Heart left ventricle (tissue), 16 donors: Measurements from ENCODE around the gene BTG1. TPM values are rescaled to one million over a fixed set of nuclear protein-coding genes. Genes with fewer than 3 reads are reported as not detected.

ENCODE experiments used
- ATAC-seq, 4 donors: fragments of 200-7000 bp; cut with Tn5 transposase; one replicate each; pipeline ENCODE4 v1.9.1; 2020 to 2022; ENCODE audit warnings: moderate library complexity in 4 of 4, mild to moderate bottlenecking in 3 of 4, moderate number of reproducible peaks in 1 of 4
- DNase-seq, 5 donors: peaks; one replicate each; pipeline ENCODE4 v3.0.0-alpha.2; 2020
- H3K27ac ChIP-seq, 12 donors: fragments of 200-600 bp; sonication (generic) in 4 of 12; one replicate each; pipeline versions ENCODE4 v1.5.0 to v1.8.0; 2016 to 2022; ENCODE audit warnings: mild to moderate bottlenecking in 2 of 12
- H3K27me3 ChIP-seq, 9 donors: fragments of 200-600 bp; sonication (generic) in 2 of 9; one replicate each; pipeline versions ENCODE4 v1.5.1 to v1.8.0; 2016 to 2022; ENCODE audit warnings: mild to moderate bottlenecking in 3 of 9
- H3K36me3 ChIP-seq, 9 donors: fragments of 200-600 bp; sonication (generic) in 2 of 9; one replicate each; pipeline versions ENCODE4 v1.5.0 to v1.8.0; 2018 to 2022; ENCODE audit warnings: mild to moderate bottlenecking in 2 of 9
- H3K4me1 ChIP-seq, 12 donors: fragments of 200-600 bp; sonication (generic) in 4 of 12; one replicate each; pipeline versions ENCODE4 v1.5.0 to v1.8.0; 2016 to 2022; ENCODE audit warnings: mild to moderate bottlenecking in 3 of 12
- H3K4me3 ChIP-seq, 12 donors: fragments of 200-600 bp; sonication (generic) in 4 of 12; one replicate each; pipeline versions ENCODE4 v1.5.0 to v1.8.0; 2017 to 2022; ENCODE audit warnings: mild to moderate bottlenecking in 9 of 12, moderate library complexity in 4 of 12
- H3K9me3 ChIP-seq, 12 donors: fragments of 200-600 bp; sonication (generic) in 4 of 12; one replicate each; pipeline versions ENCODE4 v1.5.0 to v1.8.0; 2016 to 2022; ENCODE audit warnings: mild to moderate bottlenecking in 1 of 12
- CTCF ChIP-seq, 12 donors: fragments of 200-600 bp; sonication (generic) in 4 of 12; IDR thresholded peaks; one replicate each; pipeline versions ENCODE4 v1.5.0 to v1.8.0; 2018 to 2022; ENCODE audit warnings: antibody characterized with exemption in 12 of 12, mild to moderate bottlenecking in 5 of 12
- POLR2A ChIP-seq, 2 donors: fragments of 450-650 bp; IDR thresholded peaks; one replicate each; pipeline ENCODE4 v1.6.1; 2017; ENCODE audit warnings: antibody characterized with exemption in 2 of 2, mild to moderate bottlenecking in 2 of 2, moderate library complexity in 2 of 2
- WGBS, 4 donors: extraction: QIAGEN DNeasy Blood & Tissue Kit in 2 of 4; methylation state at CpG; one replicate each; pipeline versions ENCODE4 v1.1.5 to v1.1.7; 2013 to 2018; 5-methylcytosine and 5-hydroxymethylcytosine counted together
- intact Hi-C, 10 donors: fragments of 100-400 bp; cut with DNase I; formaldehyde crosslinking; loops; one replicate each; pipeline versions ENCODE4 v1.11.1 to v1.14.2; 2022
- polyA plus RNA-seq, 2 donors: library from polyadenylated mRNA; stranded (reverse); fragments of 200-250 nt; gene quantifications; one replicate each; pipeline ENCODE4 v1.2.3, GENCODE V29; 2013
- total RNA-seq, 9 donors: library from RNA; depleted of rRNA in 2 of 9; stranded (reverse); fragments of >200 nt in 2 of 9; fragmentation: NEBNext Ultra II Directional in 3 of 9; extraction: Animal tissue kit (Norgen Biotek cat#: 25700) in 3 of 9; gene quantifications; one replicate each; pipeline versions ENCODE4 v1.1.0 to v1.2.4, GENCODE V29; 2016 to 2023
- donor health status: ischemic (EF 13 %, LVEDD 7.1; RV severe dilation, severe dysfunction).
- donor health status: healthy with polysubstance abuse.
- donor health status: DM: no; HTN: yes; CAD: no.
- donor health status: DM: no; HTN: no; CAD: no.
- donor health status: ischemic (EF 25% LVEDD 6.9; RV normal size, moderate dysfunction).
- donor health status: ischemic (EF 25% LVEDD 5.7; RV mildly dilated, moderate dysfunction).
- donor health status: healthy.
- donor health status: DM: yes; HTN: yes; CAD: no.
- donor health status: ischemic (EF 35%, LVEDD 5.7; RV mildly dilated, moderate dysfunction).
- donor health status: nonischemic (EF 11% LVEDD 7.7; RV severe dilation, severe dysfunction).
- donor health status: DM: yes; HTN: yes; CAD: no.
- donor health status: PGD.
- donor health status: ischemic (EF 29% LVEDD 5.4; RV normal size, mild dysfunction).
- donor health status: nonischemic (EF 23%, LVEDD 6.1; RV moderate dilation, normal function).

The BTG1 gene
- total and polyA plus RNA-seq, 11 donors = 20.5 to 120 (median 56.3) TPM

GRCh38 chr12:92176646-92177045 is 31.0 kb upstream of the BTG1 start:
- H3K27me3 ChIP-seq = no peaks in the 10 kb centered on the region
- H3K9me3 ChIP-seq = no peaks in the 10 kb centered on the region
- DNase-seq = no peak
- intact Hi-C loops = no loop called here
- ATAC-seq = no peak
- TF ChIP-seq CTCF (IDR thresholded peaks at IDR 0.05) (no peak), POLR2A (IDR thresholded peaks at IDR 0.05) (no peak)
- no peaks in the 10 kb centered on the region for H3K36me3 ChIP-seq
- no peak overlapping the region for H3K27ac ChIP-seq
- peaks cover 0 to 13% (median 0%) of the 10 kb centered on the region in 12 donors for H3K4me1 ChIP-seq
- H3K4me3 ChIP-seq = no peak overlapping the region
- WGBS, 4 donors = 94 to 97% (median 96%) methylated on average over 10 of the region's 10 CpGs

GRCh38 chr12:92175961-92176360 is 30.3 kb upstream of the BTG1 start:
- no peaks in the 10 kb centered on the region for H3K27me3 ChIP-seq
- H3K4me1 ChIP-seq = peaks cover 0 to 13% (median 0%) of the 10 kb centered on the region in 12 donors
- WGBS, 4 donors = 87 to 96% (median 89%) methylated on average over 3 of the region's 3 CpGs
- DNase-seq (no peak), ATAC-seq (no peak)
- H3K36me3 ChIP-seq = no peaks in the 10 kb centered on the region
- H3K4me3 ChIP-seq = no peak overlapping the region
- no peak for TF ChIP-seq POLR2A (IDR thresholded peaks at IDR 0.05)
- TF ChIP-seq CTCF (IDR thresholded peaks at IDR 0.05) = no peak
- intact Hi-C loops = no loop called here
- H3K9me3 ChIP-seq = no peaks in the 10 kb centered on the region
- no peak overlapping the region for H3K27ac ChIP-seq

- no peaks in the 10 kb centered on the region for H3K9me3 ChIP-seq
- no peak for TF ChIP-seq CTCF (IDR thresholded peaks at IDR 0.05)
- no peak for TF ChIP-seq POLR2A (IDR thresholded peaks at IDR 0.05)
- H3K27ac ChIP-seq = no peak overlapping the region
- ATAC-seq (no peak), DNase-seq (no peak)
- intact Hi-C loops = no loop called here
- H3K4me1 ChIP-seq = peaks cover 0 to 13% (median 0%) of the 10 kb centered on the region in 12 donors
- no peak overlapping the region for H3K4me3 ChIP-seq
- H3K27me3 ChIP-seq = no peaks in the 10 kb centered on the region
- H3K36me3 ChIP-seq = no peaks in the 10 kb centered on the region
These were observed 24.4 kb upstream of the BTG1 start for GRCh38 chr12:92170050-92170449.

GRCh38 chr12:92167075-92167474 is 21.4 kb upstream of the BTG1 start:
- H3K27me3 ChIP-seq = no peaks in the 10 kb centered on the region
- H3K27ac ChIP-seq = no peak overlapping the region
- H3K4me3 ChIP-seq = no peak overlapping the region
- no peak for ATAC-seq
- no peaks in the 10 kb centered on the region for H3K9me3 ChIP-seq
- peaks cover 0 to 7% (median 0%) of the 10 kb centered on the region in 12 donors for H3K4me1 ChIP-seq
- TF ChIP-seq CTCF (IDR thresholded peaks at IDR 0.05) = no peak
- no peak for TF ChIP-seq POLR2A (IDR thresholded peaks at IDR 0.05)
- H3K36me3 ChIP-seq = no peaks in the 10 kb centered on the region
- intact Hi-C loops = no loop called here
- 90 to 94% (median 94%) methylated on average over 2 of the region's 2 CpGs for WGBS, 4 donors
- DNase-seq = no peak
